IPS DF 6.9 (cell line): ENCODE measurements around the gene SSX2B.
"Not testable (repeated sequence)": the region's sequence is repeated elsewhere in the genome, so short reads cannot be mapped to it uniquely, and the experiment has no call there.

ENCODE experiments used
- DNase-seq: peaks from one replicate; pipeline ENCODE4 v3.0.0-alpha.2; 2013; ENCODE audit warnings: low read depth, low spot score
- H3K27ac ChIP-seq: one replicate; pipeline ENCODE4 v1.5.1; 2013; ENCODE audit warnings: low read length, control low read depth
- H3K27me3 ChIP-seq: 2 replicates; pipeline ENCODE4 v1.6.1; 2013; ENCODE audit warnings: mild to moderate bottlenecking, low read length; ENCODE audit not compliant: control insufficient read depth, insufficient read depth
- H3K36me3 ChIP-seq: 2 replicates; pipeline ENCODE4 v1.6.1; 2013; ENCODE audit warnings: low read length; ENCODE audit not compliant: control insufficient read depth, insufficient read depth
- H3K4me1 ChIP-seq: 2 replicates; pipeline ENCODE4 v1.6.1; 2013; ENCODE audit warnings: low read length; ENCODE audit not compliant: control insufficient read depth, insufficient read depth
- H3K4me3 ChIP-seq: 2 replicates; pipeline ENCODE4 v1.5.1; 2013; ENCODE audit warnings: mild to moderate bottlenecking, low read length
- H3K9me3 ChIP-seq: 2 replicates; pipeline ENCODE4 v1.6.1; 2013; ENCODE audit warnings: low read length, inconsistent platforms; ENCODE audit not compliant: control insufficient read depth, insufficient read depth
- WGBS: extraction: QIAGEN DNeasy Blood & Tissue Kit; methylation state at CpG from one replicate; pipeline ENCODE4 v1.1.7; 2013; ENCODE audit warnings: mixed read lengths, missing lambda C conversion rate; ENCODE audit not compliant: insufficient read length, insufficient coverage; 5-methylcytosine and 5-hydroxymethylcytosine counted together

Gene SSX2B, protein sequence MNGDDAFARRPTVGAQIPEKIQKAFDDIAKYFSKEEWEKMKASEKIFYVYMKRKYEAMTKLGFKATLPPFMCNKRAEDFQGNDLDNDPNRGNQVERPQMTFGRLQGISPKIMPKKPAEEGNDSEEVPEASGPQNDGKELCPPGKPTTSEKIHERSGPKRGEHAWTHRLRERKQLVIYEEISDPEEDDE

GRCh38 chrX:52750952-52751351 is at the start of gene SSX2B:
SSX2B (plus strand) TSS chrX:52751252; CDS start chrX:52752681, 1,429 bp downstream.
- not testable (repeated sequence) for H3K36me3 ChIP-seq, H3K27me3 ChIP-seq, DNase-seq, H3K4me1 ChIP-seq, H3K27ac ChIP-seq, H3K9me3 ChIP-seq, H3K4me3 ChIP-seq
- WGBS: no CpG with 5 or more reads among the region's 13 CpGs

DNA sequence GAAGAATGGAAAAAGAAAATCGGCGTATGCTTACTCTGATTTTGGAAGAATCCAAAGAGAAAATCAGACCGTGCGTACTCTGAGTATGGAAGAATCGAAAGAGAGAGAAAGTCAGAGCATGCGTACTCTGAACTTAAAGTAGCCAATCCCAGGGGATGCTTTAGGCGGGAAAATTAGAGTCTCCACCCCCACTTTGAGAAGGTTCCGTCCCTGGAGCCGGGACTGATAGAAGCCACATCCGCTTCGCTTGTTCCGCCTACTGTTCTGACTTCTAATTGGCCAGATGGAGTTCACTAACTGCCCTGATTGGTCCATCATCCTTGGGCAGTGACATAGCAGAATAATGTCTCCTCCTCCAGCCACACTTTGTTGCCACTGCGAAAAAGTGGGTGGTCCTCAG is 44.0 kb upstream of the SSX2B start, which contains the start of gene SSX2:
Gene SSX2 (minus strand): TSS at position 101 of the 400 bp plus-strand sequence. CDS start 1,429 bp downstream, outside the sequence.
- H3K27ac ChIP-seq, H3K9me3 ChIP-seq, DNase-seq, H3K36me3 ChIP-seq, H3K4me3 ChIP-seq, H3K4me1 ChIP-seq, H3K27me3 ChIP-seq: not testable (repeated sequence)
- WGBS: no CpG with 5 or more reads among the region's 13 CpGs

- not testable (repeated sequence) for H3K4me1 ChIP-seq, H3K27me3 ChIP-seq, H3K4me3 ChIP-seq, H3K9me3 ChIP-seq, H3K36me3 ChIP-seq, H3K27ac ChIP-seq, DNase-seq
- no CpG with 5 or more reads among the region's 5 CpGs for WGBS
Observed at GRCh38 chrX:52765983-52766382, 14.9 kb downstream of the SSX2B start.

- H3K27me3 ChIP-seq, H3K9me3 ChIP-seq, H3K4me1 ChIP-seq, H3K4me3 ChIP-seq, H3K27ac ChIP-seq, DNase-seq, H3K36me3 ChIP-seq: not testable (repeated sequence)
- no CpG with 5 or more reads among the region's 11 CpGs for WGBS
Observed at GRCh38 chrX:52773504-52773903, 22.5 kb downstream of the SSX2B start.

DNA sequence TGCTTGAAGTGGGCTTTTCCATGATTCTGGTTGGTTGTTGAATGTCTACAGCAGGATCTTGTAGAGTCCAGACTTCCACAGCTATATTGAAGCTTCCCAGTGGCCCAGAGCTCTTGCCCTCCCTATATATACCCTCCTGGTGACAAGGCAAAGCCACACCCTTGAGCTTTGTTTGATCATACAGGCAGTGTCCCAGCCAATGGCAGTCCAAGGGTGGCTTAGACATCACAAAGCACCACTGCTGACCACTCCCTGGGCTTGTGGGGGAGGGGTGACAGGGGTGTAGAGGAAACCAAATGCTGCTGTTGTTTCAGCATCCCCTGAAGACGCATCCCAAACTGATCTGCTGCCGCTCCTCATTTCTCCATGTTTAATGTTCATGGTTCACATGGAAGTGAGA is 46.3 kb downstream of the SSX2B start, which contains the start of gene SPANXN5:
Gene SPANXN5 (minus strand): TSS at position 101 of the 400 bp plus-strand sequence. CDS start 79 bp downstream, at position 22.
- WGBS: no CpG with 5 or more reads among the region's 2 CpGs
- H3K27me3 ChIP-seq, H3K4me3 ChIP-seq, H3K9me3 ChIP-seq, H3K27ac ChIP-seq, H3K4me1 ChIP-seq, DNase-seq, H3K36me3 ChIP-seq: not testable (repeated sequence)

- H3K27ac ChIP-seq, H3K4me1 ChIP-seq, H3K27me3 ChIP-seq, H3K4me3 ChIP-seq, H3K36me3 ChIP-seq, H3K9me3 ChIP-seq, DNase-seq: not testable (repeated sequence)
- WGBS: no CpG with 5 or more reads among the region's 2 CpGs
Observed at GRCh38 chrX:52804876-52805275, 53.8 kb downstream of the SSX2B start.
